GM12801 (cell line): Measurements from ENCODE around the gene ZAR1L.

Experiments used
- CTCF ChIP-seq: IDR thresholded peaks from one replicate; pipeline ENCODE4 v1.5.1; 2011; ENCODE audit warnings: control low read depth; ENCODE audit not compliant: insufficient read length; ENCODE audit errors: extremely low read depth

Gene ZAR1L

GRCh38 chr13:32254416-32254815 lies 60.7 kb downstream of the ZAR1L start:
- TF ChIP-seq CTCF, result no peak

- no peak for TF ChIP-seq CTCF
Observed at GRCh38 chr13:32253911-32254399, 61.2 kb downstream of the ZAR1L start.
